ENCODE data around the gene HEXIM1. TPM values are rescaled to one million over a fixed set of nuclear protein-coding genes. Genes with fewer than 3 reads are reported as not detected.

The HEXIM1 gene, protein sequence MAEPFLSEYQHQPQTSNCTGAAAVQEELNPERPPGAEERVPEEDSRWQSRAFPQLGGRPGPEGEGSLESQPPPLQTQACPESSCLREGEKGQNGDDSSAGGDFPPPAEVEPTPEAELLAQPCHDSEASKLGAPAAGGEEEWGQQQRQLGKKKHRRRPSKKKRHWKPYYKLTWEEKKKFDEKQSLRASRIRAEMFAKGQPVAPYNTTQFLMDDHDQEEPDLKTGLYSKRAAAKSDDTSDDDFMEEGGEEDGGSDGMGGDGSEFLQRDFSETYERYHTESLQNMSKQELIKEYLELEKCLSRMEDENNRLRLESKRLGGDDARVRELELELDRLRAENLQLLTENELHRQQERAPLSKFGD
- 10 to 100 TPM; 48.0 to 66.9 TPM for total RNA-seq

DNA sequence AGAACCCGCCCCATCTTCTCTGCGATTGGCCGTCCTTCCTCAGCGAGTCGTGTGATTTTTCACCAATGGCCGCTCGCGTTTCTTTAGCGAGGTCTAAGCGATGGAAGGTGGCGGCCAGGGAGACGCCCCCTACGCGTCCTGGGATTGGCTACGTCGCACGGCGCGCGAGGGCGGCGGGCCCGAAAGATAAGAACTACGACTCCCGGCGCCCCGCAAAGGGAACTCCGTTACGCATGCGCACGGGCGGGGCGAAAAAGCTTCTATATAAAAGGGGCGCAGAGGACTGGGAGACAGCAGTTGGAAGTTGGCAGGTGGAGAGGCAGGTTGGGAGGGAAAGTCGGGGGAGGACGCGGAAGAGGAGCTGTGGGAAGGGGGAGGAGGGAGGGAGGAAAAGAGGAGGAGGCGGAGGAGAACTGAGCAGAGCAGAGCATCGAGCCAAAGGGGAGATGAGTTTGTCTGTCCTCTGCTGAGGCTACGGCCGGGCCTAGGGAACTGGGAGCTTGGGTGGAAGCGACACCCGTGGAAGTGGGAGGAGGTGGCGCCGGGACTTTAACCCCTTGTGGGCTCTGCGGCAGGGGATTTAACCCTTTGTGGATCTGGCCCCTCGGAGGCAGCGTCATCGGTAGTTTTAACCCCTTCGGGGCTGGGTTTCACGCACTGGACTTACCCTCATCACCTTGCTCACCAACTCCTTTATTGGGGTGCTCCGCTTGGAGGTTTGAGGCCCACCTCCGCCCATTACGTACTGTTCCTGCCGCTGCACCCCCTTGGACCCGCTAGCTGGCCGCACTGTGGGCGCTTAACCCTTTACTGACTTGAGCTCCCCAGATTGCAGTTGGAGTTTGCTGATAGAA is at the start of gene HEXIM1:
HEXIM1 (plus strand) TSS at position 293 of the 854 bp plus-strand sequence. CDS start 716 bp downstream, outside the sequence.
- H3K36me3 Mint-ChIP-seq: peaks cover 4% of the 10 kb centered on the region
- no peaks in the 10 kb centered on the region for H3K9me3 Mint-ChIP-seq
- H3K27ac Mint-ChIP-seq: peak within 1 kb of the TSS; percentile 100
- ATAC-seq (peak; percentile 90 to 91), DNase-seq (ENCODE audit: low spot score) (peak; percentile 99)
- peaks cover 41 to 48% of the 10 kb centered on the region in 2 donors for H3K4me1 Mint-ChIP-seq (ENCODE audit: low read depth in 2 of 2)
- H3K27me3 Mint-ChIP-seq: no peaks in the 10 kb centered on the region
- peak within 1 kb of the TSS; percentile 97 for H3K4me3 Mint-ChIP-seq

DNA sequence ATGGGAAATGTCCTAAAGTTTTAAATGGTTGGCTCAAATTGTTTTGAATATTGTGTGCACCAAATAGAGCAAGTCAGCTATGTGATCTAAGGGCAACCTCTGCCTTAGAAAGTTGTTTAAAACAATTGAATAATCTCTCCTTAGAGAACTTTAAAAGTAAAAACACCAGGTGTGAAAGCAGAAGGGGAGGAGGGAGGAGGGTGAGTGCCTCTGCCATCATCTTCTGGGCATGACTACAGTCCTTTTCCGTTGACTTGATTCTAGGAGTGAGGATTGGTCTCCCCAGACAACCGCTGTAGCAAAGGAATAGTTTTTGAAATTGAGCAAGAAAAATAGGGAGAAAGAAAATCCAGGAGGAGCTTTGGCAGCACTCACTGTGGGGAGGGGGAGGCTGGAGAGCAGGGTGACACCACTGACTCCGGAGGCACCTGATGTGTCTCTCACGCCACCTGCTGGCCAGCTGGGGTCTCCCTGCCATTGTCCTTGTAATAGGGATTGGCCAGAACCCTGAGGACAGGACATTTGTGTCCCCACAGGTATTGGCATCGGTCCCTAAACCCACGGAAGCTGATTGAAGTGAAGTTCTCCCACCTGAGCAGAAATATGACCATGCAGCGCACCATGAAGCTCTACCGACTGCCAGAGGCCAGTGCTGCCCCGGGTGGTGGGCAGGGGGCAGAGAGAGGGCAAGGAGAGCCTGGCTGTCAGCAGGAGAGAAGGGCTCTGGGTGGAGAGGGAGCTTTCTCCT is 49.2 kb upstream of the HEXIM1 start:
- no peak overlapping the region for H3K4me3 Mint-ChIP-seq
- DNase-seq (ENCODE audit: low spot score): no peak
- peaks cover 4 to 10% of the 10 kb centered on the region in 2 donors for H3K4me1 Mint-ChIP-seq (ENCODE audit: low read depth in 2 of 2)
- peaks cover 23% of the 10 kb centered on the region for H3K36me3 Mint-ChIP-seq
- no peaks in the 10 kb centered on the region for H3K9me3 Mint-ChIP-seq
- peak overlapping the region in 1 of 2 donors; percentile 33 for H3K27ac Mint-ChIP-seq
- peak; percentile 75 to 80 for ATAC-seq
- H3K27me3 Mint-ChIP-seq: no peaks in the 10 kb centered on the region

DNA sequence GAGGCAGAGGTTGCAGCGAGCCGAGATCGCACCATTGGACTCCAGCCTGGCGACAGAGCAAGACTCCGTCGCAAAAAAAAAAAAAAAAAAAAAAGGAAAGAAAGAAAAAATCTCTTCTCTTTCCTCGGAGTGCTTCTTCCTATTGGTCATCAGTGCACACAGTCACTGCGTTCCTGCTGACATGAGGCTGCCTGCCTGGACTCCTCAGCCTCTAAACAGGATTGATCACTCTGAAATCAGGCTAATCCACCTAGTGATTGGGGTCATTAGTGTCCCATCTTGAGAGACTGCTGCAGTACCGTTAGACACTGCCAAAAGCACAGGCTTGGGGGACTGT is 46.8 kb upstream of the HEXIM1 start:
- ATAC-seq (no peak), DNase-seq (ENCODE audit: low spot score) (no peak)
- H3K27ac Mint-ChIP-seq: no peak overlapping the region
- H3K4me1 Mint-ChIP-seq (ENCODE audit: low read depth in 2 of 2): peaks cover 4 to 5% of the 10 kb centered on the region in 2 donors
- no peak overlapping the region for H3K4me3 Mint-ChIP-seq
- H3K9me3 Mint-ChIP-seq: no peaks in the 10 kb centered on the region
- no peaks in the 10 kb centered on the region for H3K27me3 Mint-ChIP-seq
- H3K36me3 Mint-ChIP-seq: peaks cover 17% of the 10 kb centered on the region

DNA sequence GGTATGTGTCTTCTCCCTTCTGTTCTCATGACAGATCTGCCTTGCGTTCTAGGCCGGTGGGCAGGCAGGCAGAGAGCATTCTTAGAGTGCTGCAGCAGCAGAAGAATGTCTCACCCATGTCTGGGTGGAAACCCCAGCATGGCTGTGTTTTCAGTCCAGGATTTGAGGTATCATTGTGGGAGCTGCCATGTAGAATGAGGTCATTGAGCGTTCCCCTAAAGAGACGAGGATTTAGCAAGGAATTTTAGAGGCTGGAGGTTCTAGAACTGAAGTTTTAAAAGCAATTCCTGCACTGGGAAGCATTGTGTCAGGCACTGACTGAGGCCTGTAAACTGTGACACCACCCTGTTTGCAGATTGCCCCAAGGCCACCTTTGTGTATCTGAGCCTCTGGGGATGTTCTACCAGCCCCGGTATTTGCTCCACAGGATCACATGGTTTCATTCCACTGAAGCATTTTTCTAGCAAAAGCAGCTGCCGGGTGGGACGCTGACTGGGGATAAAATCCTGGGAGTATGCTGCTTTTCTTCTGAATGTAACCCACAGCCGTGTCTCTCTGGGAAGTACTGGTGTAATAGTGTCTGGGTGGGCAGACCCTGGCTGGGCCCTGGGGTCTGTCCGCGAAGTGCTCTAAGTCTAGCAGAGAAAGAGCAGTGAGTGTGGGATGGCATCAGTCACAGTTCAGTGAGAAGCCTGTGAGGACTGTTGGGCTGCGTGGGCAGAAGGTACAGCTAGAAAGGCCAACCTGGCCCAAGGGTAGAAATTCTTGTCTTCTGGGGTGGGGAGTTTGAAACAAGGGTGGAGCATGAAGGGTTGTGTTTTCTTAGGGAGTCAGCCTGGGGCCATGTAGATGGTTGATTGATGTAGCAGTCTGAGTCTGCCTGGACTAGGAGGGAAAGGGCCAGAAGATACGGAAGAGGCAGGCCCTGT is 46.1 kb upstream of the HEXIM1 start:
- no peak for DNase-seq (ENCODE audit: low spot score)
- Mint-ChIP-seq H3K36me3 (peaks cover 15% of the 10 kb centered on the region), H3K4me1 (ENCODE audit: low read depth in 2 of 2) (peaks cover 4 to 5% of the 10 kb centered on the region in 2 donors), H3K27me3 (no peaks in the 10 kb centered on the region), H3K4me3 (no peak overlapping the region), H3K9me3 (no peaks in the 10 kb centered on the region), H3K27ac (peak overlapping the region in 1 of 2 donors; percentile 3)
- ATAC-seq: no peak

DNA sequence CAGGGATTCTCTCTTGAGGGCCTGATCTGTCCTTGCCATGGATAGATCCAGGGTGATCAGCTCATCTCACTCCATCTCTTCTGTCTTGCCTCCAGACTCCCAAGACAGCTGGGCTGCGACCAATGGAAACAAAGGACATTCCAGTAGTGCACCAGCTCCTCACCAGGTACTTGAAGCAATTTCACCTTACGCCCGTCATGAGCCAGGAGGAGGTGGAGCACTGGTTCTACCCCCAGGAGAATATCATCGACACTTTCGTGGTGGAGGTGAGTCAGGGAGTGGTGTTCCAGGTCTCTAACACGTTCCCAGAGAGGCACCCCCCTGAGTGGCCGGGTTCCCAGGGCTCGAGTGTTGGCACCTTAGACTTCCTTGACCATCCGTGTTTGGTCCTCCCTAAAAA is 45.4 kb upstream of the HEXIM1 start:
- Mint-ChIP-seq H3K9me3 (no peaks in the 10 kb centered on the region), H3K27ac (peak overlapping the region in 1 of 2 donors; percentile 3), H3K36me3 (peaks cover 15% of the 10 kb centered on the region), H3K4me3 (no peak overlapping the region), H3K4me1 (ENCODE audit: low read depth in 2 of 2) (peaks cover 3 to 5% of the 10 kb centered on the region in 2 donors), H3K27me3 (no peaks in the 10 kb centered on the region)
- DNase-seq (ENCODE audit: low spot score) (no peak), ATAC-seq (no peak)

DNA sequence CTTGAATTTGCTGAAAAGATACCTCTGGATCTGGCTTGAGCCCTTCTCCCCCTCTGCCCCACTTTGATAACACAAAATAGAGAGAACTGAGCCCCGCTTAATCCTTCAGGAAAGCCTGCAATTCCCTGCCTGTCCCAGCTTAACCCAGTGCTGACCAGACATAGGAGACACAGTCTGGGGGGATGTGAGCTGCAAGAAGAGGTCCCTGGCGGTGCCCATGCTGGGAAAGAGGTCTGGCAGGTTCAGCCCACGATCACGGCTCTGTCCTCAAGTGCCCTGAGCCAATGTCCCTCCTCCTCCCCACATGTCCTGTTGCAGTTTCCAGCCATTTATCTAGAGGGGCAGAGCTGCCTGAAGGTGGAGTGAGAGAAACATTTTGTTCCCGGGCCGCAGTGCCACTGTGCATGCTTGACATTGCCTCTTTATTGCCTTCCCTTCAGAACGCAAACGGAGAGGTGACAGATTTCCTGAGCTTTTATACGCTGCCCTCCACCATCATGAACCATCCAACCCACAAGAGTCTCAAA is 44.9 kb upstream of the HEXIM1 start:
- H3K4me1 Mint-ChIP-seq (ENCODE audit: low read depth in 2 of 2): peaks cover 0 to 5% of the 10 kb centered on the region in 2 donors

DNA sequence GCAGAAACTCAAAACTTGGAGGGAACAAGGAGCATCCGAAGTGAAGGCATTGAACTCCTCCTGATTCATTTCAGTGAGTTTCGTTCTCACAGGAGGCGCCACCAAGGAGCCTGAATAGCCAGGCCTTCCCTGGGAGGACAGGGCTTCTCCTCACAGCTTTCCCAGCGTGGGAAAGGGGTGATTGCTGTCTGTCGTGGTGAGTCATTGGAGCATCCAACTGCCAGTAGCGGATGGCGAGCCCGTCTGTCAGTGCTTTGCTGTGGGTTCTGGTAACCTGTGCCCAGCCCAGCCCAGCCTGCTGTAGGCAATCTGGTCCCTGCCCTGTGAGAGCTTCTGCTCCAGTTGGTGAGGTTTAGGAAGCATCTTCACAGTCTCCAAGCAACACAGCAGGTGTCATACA is 44.2 kb upstream of the HEXIM1 start:
- H3K36me3 Mint-ChIP-seq: peaks cover 11% of the 10 kb centered on the region
- no peaks in the 10 kb centered on the region for H3K9me3 Mint-ChIP-seq
- ATAC-seq: no peak

More for the DNA sequence above, 44.9 kb upstream of the HEXIM1 start:
- no peak overlapping the region for H3K27ac Mint-ChIP-seq
- no peaks in the 10 kb centered on the region for H3K27me3 Mint-ChIP-seq
- DNase-seq (ENCODE audit: low spot score) (no peak), ATAC-seq (no peak)
- H3K36me3 Mint-ChIP-seq: peaks cover 15% of the 10 kb centered on the region
- H3K4me3 Mint-ChIP-seq: no peak overlapping the region
- no peaks in the 10 kb centered on the region for H3K9me3 Mint-ChIP-seq

DNA sequence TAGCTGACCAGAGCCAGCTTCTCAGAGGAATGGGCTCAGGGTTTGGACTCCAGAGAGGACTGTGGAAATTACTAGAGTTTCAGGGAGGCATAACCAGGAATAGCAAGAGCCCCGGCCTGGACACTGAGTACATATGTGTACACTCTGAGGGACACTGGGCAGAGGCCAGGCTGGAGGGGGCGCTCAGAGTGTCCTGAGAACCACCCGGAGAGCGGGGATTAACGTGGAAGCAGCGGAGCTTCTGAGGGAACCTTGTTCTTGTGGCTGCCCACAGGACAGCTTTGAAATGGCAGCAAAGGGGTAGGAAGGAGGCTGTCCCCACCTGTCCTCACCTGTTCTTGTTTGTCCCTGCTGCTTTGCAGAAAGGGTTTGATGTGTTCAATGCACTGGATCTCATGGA is 43.8 kb upstream of the HEXIM1 start:
- Mint-ChIP-seq H3K4me3 (no peak overlapping the region), H3K27ac (no peak overlapping the region), H3K9me3 (no peaks in the 10 kb centered on the region), H3K36me3 (peaks cover 7% of the 10 kb centered on the region), H3K27me3 (no peaks in the 10 kb centered on the region), H3K4me1 (ENCODE audit: low read depth in 2 of 2) (peaks cover 0 to 2% of the 10 kb centered on the region in 2 donors)
- no peak for ATAC-seq
- DNase-seq (ENCODE audit: low spot score): no peak

More for the DNA sequence above, 44.2 kb upstream of the HEXIM1 start:
- Mint-ChIP-seq H3K27me3 (no peaks in the 10 kb centered on the region), H3K27ac (no peak overlapping the region), H3K4me1 (ENCODE audit: low read depth in 2 of 2) (peaks cover 0 to 2% of the 10 kb centered on the region in 2 donors), H3K4me3 (no peak overlapping the region)
- no peak for DNase-seq (ENCODE audit: low spot score)

DNA sequence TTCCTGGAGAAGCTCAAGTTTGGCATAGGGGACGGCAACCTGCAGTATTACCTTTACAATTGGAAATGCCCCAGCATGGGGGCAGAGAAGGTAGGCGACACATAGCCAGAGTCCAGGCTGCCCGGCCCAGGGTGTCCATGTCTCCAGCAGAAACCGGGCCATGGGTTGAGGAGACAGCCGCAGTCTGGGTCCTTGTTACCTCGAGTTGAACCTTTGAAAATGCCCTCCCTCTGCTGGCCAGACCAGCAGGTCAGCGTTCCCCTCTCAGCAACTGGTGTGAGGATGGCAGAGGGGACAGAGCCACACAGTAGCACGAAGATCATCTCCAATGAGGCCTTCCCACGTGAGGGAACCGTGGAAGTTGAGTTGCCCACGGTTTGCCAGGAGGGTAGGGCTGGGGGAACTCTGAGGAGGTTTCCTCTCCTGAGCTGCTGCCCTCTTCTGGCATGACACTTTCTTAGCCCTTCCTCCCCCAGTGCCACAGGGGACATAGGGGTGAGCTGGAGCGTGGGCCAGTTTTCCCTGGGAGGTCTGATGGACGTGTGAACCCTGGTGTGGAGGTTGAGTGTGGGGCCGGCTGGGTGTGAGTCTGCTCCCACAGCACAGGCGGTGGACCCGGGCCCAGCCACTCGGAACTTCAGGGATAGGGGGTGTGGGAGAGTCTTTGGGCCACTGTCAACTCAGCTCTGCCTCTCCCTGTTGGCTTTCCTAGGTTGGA is 43.2 kb upstream of the HEXIM1 start:
- H3K36me3 Mint-ChIP-seq: peaks cover 7% of the 10 kb centered on the region
- H3K4me1 Mint-ChIP-seq (ENCODE audit: low read depth in 2 of 2): peaks cover 0 to 2% of the 10 kb centered on the region in 2 donors
- no peak for ATAC-seq
- no peak overlapping the region for H3K27ac Mint-ChIP-seq
- no peaks in the 10 kb centered on the region for H3K9me3 Mint-ChIP-seq
- no peak for DNase-seq (ENCODE audit: low spot score)
- no peaks in the 10 kb centered on the region for H3K27me3 Mint-ChIP-seq
- H3K4me3 Mint-ChIP-seq: no peak overlapping the region

DNA sequence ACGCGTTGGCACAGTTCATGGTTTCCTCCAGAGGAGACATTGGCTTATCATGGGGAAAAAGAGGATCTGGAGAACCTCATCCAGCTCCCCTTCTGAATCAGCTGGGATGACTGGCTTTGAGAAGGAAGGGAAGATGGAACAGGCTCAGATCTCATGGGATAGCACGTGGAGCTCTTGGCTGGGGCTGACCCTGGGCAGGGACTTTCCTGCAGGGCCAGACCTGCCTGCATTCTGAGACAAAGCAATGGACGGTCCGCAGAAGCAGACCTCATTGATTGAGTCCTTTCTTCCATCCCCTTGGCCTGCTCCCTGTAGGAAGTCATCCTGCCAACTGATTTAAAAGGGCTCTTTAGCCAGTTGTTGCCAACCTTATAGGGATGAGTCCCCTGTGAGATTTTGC is 42.2 kb upstream of the HEXIM1 start:
- Mint-ChIP-seq H3K27me3 (no peaks in the 10 kb centered on the region), H3K4me1 (ENCODE audit: low read depth in 2 of 2) (peaks cover 0 to 2% of the 10 kb centered on the region in 2 donors), H3K27ac (no peak overlapping the region), H3K4me3 (no peak overlapping the region), H3K9me3 (no peaks in the 10 kb centered on the region), H3K36me3 (peaks cover 7% of the 10 kb centered on the region)
- no peak for DNase-seq (ENCODE audit: low spot score)
- no peak for ATAC-seq

DNA sequence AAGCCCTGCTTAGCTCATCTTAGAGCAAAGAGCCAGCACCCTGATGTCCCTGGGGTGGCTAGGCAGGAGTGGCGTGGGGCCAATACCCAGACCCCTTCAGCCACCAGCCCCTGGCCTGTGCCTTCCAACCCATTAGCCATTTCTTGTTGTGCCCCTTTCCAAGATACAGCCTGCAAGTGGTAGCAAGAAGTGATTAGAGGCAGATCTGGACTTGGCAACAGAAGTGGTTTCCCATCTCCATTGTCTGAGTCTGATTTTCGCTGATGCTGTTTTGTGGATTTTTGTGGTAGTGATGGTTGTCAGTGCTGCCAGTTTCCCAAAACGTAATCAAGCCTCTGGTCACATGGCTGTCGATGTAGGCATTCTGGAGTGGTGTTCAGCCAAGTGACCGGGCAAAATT is 41.7 kb upstream of the HEXIM1 start:
- Mint-ChIP-seq H3K27me3 (no peaks in the 10 kb centered on the region), H3K9me3 (no peaks in the 10 kb centered on the region), H3K27ac (no peak overlapping the region), H3K4me3 (no peak overlapping the region), H3K4me1 (ENCODE audit: low read depth in 2 of 2) (peaks cover 0 to 2% of the 10 kb centered on the region in 2 donors), H3K36me3 (peaks cover 7% of the 10 kb centered on the region)
- no peak for DNase-seq (ENCODE audit: low spot score)
- ATAC-seq: no peak

DNA sequence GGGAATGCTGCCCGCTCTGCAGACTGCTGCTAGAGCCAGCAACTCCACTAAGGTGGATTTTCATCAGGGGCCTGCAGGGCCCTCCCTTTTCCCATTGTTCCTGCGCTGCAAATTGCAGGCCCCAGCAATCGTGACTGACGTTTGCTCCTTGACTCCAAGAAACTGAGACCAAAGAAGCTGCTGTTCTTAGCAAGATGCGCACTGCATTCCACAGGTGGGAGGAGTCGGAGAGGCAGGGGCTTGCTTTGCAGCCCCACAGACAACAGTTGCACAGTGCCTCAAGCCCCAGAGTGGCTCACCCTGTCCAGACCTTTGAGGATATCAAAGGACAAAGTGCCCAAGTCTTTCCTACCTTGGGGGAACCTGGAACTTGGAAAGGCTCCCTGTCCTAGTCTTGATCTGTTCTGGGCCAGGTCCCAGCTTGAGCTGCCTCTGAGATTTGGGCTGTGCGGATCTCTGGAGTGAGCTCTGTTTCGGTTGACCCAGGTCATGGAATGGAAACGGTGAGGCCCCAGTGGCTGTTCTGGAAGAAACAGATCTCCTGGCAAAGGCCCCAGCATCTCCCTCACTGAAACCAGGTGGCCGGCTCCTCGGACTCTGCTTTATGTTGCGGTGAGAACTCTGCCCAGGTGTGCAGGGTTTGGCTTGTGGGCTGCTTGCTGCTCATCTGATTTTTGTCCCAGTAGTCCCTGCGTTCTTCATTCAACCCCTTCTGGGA is 40.8 kb upstream of the HEXIM1 start:
- Mint-ChIP-seq H3K4me3 (no peak overlapping the region), H3K36me3 (peaks cover 4% of the 10 kb centered on the region)
- ATAC-seq: no peak

More for the DNA sequence above, 40.8 kb upstream of the HEXIM1 start:
- Mint-ChIP-seq H3K9me3 (no peaks in the 10 kb centered on the region), H3K27me3 (no peaks in the 10 kb centered on the region), H3K4me1 (ENCODE audit: low read depth in 2 of 2) (peaks cover 0 to 2% of the 10 kb centered on the region in 2 donors), H3K27ac (no peak overlapping the region)
- no peak for DNase-seq (ENCODE audit: low spot score)

Data from natural killer cell treated with Interleukin-12 subunit alpha and Interleukin-12 subunit beta and Interleukin-15 and Interleukin-18, amount 100 ng/mL, for 72 hours (primary cell).